Chondrocyte (in vitro differentiated cells): ENCODE data around the gene RRAD. TPM values are rescaled to one million over a fixed set of nuclear protein-coding genes. Genes with fewer than 3 reads are reported as not detected.

Source experiments
- DNase-seq: peaks from one replicate; pipeline ENCODE4 v3.0.0; 2021; ENCODE audit warnings: mixed read lengths, low spot score
- H3K27ac Mint-ChIP-seq: one replicate; pipeline ENCODE4 v1.8.0; 2021; ENCODE audit warnings: mild to moderate bottlenecking, moderate library complexity, mixed read lengths; ENCODE audit not compliant: unreplicated experiment
- H3K27me3 Mint-ChIP-seq: 2 replicates; pipeline ENCODE4 v1.8.0; 2021; ENCODE audit warnings: low read depth, mixed read lengths
- H3K36me3 Mint-ChIP-seq: 2 replicates; pipeline ENCODE4 v1.8.0; 2021; ENCODE audit warnings: low read depth, mixed read lengths
- H3K4me1 Mint-ChIP-seq: 2 replicates; pipeline ENCODE4 v1.8.0; 2021; ENCODE audit warnings: low read depth, mild to moderate bottlenecking, mixed read lengths
- H3K4me3 Mint-ChIP-seq: one replicate; pipeline ENCODE4 v1.8.0; 2021; ENCODE audit warnings: mild to moderate bottlenecking, moderate library complexity, mixed read lengths; ENCODE audit not compliant: unreplicated experiment
- H3K9me3 Mint-ChIP-seq: 2 replicates; pipeline ENCODE4 v1.8.0; 2021; ENCODE audit warnings: low read depth, mixed read lengths
- total RNA-seq: library from RNA; stranded (reverse); gene quantifications from 3 replicates; pipeline ENCODE4 v1.2.1, GENCODE V29; 2021
- TF ChIP-seq, protein P1 (sequence below): fragments of 200-600 bp; sonication (generic); IDR thresholded peaks from 2 replicates; pipeline ENCODE4 v1.5.0; 2021; ENCODE audit warnings: antibody characterized with exemption, mild to moderate bottlenecking, moderate library complexity

RRAD gene
- total RNA-seq, 1 donor from 2014 or later: 6.5 TPM

DNA sequence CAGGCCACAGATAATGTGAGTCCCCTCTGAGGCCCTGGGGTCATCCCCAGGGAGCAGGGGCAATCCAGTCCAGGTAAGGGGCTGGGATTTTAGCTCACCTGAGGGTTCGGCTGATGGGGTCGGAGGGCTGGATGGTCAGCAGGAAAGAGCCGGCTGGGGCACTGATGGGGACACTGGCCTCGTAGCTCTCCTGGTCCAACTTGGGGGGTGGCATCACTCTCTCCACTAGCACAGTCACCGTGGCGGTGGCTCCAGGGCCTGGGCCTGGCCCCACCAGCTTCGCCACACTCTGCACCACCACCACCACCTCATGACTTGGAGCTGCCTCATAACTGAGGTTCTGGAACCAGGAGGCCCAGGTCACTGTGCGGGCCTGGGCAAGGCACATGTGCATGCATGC lies 13.5 kb downstream of the RRAD start:
- Mint-ChIP-seq H3K9me3 (no peaks in the 10 kb centered on the region), H3K27ac (no peak overlapping the region)

DNA sequence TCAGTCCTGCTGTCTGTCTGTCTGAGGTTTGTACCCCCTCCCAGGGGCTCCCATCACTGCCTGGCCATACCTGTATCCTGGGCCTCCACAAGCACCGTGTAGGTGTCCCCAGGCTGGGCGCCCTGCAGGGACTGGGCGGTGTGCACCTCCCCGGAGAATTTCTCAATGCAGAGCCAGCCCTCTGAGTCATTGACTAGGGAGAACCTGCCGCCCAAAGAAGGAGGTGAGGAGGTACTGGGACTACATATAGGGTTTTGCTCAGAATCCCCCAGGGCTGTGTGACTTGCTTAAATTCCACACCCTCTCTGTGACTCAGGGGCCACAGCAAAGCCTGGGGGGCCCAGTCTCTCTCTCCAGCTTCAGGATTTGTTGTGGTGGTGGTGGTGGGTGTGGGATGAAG lies 14.2 kb downstream of the RRAD start:
- H3K9me3 Mint-ChIP-seq: no peaks in the 10 kb centered on the region
- TF ChIP-seq, protein P1, sequence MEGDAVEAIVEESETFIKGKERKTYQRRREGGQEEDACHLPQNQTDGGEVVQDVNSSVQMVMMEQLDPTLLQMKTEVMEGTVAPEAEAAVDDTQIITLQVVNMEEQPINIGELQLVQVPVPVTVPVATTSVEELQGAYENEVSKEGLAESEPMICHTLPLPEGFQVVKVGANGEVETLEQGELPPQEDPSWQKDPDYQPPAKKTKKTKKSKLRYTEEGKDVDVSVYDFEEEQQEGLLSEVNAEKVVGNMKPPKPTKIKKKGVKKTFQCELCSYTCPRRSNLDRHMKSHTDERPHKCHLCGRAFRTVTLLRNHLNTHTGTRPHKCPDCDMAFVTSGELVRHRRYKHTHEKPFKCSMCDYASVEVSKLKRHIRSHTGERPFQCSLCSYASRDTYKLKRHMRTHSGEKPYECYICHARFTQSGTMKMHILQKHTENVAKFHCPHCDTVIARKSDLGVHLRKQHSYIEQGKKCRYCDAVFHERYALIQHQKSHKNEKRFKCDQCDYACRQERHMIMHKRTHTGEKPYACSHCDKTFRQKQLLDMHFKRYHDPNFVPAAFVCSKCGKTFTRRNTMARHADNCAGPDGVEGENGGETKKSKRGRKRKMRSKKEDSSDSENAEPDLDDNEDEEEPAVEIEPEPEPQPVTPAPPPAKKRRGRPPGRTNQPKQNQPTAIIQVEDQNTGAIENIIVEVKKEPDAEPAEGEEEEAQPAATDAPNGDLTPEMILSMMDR: no peak
- peaks cover 15% of the 10 kb centered on the region for H3K27me3 Mint-ChIP-seq
- no peak overlapping the region for H3K27ac Mint-ChIP-seq
- no peak overlapping the region for H3K4me3 Mint-ChIP-seq
- H3K4me1 Mint-ChIP-seq: no peaks in the 10 kb centered on the region
- no peaks in the 10 kb centered on the region for H3K36me3 Mint-ChIP-seq
- DNase-seq: peak; percentile 69

More for the DNA sequence above, 13.5 kb downstream of the RRAD start:
- H3K4me1 Mint-ChIP-seq: no peaks in the 10 kb centered on the region
- no peaks in the 10 kb centered on the region for H3K36me3 Mint-ChIP-seq
- peaks cover 19% of the 10 kb centered on the region for H3K27me3 Mint-ChIP-seq
- TF ChIP-seq, protein P1: no peak
- H3K4me3 Mint-ChIP-seq: no peak overlapping the region
- no peak for DNase-seq

DNA sequence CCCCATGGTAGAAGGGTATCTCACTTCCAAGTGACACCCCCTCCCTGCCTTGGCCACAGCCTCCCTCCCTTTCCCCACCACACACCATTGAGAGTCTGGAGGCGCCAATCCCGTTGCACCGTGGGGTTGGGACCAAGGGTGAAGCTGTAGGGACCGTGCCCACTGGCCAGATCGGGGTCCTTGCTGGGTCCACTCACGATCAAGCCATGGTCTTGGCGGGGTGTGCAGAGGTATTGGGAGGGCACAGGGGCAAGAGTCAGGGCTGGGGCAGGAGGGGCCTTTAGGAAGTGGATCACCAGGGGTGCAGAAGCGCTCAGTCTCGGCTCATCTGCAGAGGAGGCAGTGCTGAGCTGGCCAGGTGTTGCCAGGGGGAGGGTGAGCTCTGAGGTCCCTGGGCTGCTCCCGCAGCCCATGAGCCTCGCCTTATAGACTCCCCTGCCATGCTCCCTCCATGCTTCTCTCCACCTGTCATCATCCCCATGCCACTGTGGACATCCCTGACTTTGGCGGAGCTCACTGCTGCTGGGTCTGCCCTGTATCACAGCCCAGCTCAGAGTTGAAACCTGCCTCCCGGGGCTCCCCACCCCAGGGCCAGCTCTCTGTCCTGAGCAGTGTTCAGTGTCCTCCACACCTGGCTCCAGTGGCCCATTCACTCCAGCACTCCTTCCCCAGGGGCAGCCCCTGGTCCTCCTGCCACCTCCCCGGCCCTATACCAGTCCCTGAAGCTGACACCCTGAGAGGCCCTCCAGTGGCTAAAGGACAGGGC lies 15.0 kb downstream of the RRAD start:
- Mint-ChIP-seq H3K36me3 (no peaks in the 10 kb centered on the region), H3K27me3 (peaks cover 14% of the 10 kb centered on the region), H3K27ac (no peak overlapping the region), H3K4me1 (peaks cover 5% of the 10 kb centered on the region), H3K4me3 (no peak overlapping the region), H3K9me3 (no peaks in the 10 kb centered on the region)
- TF ChIP-seq, protein P1: no peak
- DNase-seq: peak; percentile 75

DNA sequence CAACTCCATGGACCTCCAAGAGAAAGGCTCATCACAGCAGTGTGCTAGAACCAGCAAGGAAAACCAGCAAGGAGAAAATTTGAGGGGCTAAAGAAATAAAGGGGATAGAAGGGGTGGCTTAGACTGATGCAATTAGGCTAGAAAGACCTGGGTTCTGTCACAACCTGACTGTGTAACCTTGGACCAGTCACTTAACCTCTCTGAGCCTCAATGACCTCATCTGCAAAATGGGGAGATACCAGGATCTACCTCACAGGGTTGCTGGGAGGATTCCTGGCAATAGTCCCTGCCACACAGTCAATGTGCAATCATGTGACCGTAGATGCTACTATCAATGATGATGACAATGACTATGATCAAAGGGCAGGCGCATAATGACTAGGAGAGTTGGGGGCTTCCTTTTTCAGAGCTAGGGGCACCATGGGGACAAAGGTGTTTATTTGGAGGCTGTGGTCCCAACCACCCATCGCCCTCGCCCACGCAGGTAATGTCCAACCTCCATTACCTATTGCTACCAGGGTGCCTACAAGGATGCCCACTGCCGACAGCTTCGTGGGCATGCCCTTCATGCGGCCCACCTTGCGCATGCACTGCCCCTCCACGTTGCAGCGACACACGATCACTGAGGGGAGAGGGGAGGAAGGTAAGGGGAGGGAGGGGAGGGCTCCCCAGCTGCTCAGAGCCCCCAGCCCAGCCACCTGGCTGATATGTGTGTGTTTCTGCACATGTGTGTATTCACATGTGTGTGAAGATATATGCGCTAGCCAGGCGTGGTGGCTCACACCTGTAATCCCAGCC lies 16.4 kb downstream of the RRAD start:
- no peak overlapping the region for H3K27ac Mint-ChIP-seq
- TF ChIP-seq, protein P1: no peak
- H3K4me1 Mint-ChIP-seq: peaks cover 18% of the 10 kb centered on the region
- peaks cover 6% of the 10 kb centered on the region for H3K27me3 Mint-ChIP-seq
- no peaks in the 10 kb centered on the region for H3K36me3 Mint-ChIP-seq
- no peaks in the 10 kb centered on the region for H3K9me3 Mint-ChIP-seq
- peak; percentile 46 for DNase-seq
- H3K4me3 Mint-ChIP-seq: no peak overlapping the region

DNA sequence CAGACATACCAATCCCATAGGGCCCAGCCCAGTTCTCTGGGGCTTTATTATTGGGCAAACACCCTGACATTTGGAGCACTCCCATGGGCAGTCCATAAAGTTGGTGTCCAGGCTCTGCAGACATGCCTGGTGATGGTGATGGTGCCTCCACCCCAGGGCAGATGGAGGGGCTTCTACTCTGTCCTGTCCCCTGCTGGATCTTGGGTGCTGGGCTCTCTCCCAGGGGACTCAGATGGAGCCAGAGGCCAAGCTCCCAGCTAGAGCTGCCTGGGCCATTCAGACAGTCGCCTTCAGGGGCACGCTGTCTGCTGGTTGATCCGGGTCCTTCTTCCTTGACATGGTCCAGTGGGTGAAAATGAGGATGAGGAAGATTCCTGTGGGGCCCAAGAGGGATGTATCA lies 17.2 kb downstream of the RRAD start:
- TF ChIP-seq, protein P1: no peak
- Mint-ChIP-seq H3K27me3 (peaks cover 6% of the 10 kb centered on the region), H3K36me3 (no peaks in the 10 kb centered on the region), H3K4me3 (no peak overlapping the region), H3K4me1 (peaks cover 26% of the 10 kb centered on the region), H3K27ac (no peak overlapping the region), H3K9me3 (no peaks in the 10 kb centered on the region)
- peak; percentile 59 for DNase-seq
